ENCODE results near the gene KLF3. TPM values are rescaled to one million over a fixed set of nuclear protein-coding genes. Genes with fewer than 3 reads are reported as not detected.

The KLF3 gene
- total RNA-seq, 2 experiments from 2014 or later: 8.1 to 8.3 TPM

DNA sequence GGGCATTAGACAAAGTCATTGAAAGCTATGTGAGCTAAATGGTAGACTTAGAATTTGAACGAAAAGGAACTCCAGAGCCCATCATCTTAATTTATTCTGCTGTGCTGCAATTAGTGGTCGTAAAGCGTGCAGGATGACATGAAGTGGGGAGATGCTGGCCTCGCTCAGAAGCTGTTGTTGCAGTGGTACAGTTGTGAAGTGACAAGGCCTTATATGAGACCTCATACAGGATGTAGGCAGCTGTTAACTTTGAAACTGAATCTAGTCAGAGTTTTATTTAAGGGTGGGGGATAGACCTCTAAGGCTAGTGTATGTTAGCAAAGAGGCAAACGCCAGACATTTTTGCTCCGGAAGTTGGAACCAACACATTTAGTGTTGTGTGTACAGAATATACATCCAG lies 13.4 kb downstream of the KLF3 start:
- H3K4me3 Mint-ChIP-seq: no peak overlapping the region

DNA sequence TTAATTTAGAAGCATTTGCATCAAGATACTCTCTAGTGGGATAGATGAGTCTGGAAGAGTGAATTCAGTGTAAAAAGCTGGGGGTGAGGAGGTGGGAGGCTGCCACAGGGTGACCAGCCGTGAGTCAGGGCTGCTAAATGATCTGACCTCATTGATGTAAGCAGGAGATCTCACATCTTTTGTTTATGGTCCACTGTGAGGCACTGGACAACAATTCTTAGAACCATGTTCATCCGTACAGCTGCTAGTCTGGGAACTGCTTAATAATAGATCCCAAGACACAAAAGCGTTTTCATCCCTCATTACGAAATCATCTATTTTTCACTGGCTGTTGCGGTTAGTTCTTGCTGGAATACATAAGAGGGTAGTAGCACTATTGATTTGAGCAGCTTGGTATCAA lies 14.1 kb downstream of the KLF3 start:
- H3K27ac Mint-ChIP-seq: no peak overlapping the region
- POLR2A ChIA-PET: no interaction called here
- H3K36me3 Mint-ChIP-seq (ENCODE audit: low read depth): peaks cover 13% of the 10 kb centered on the region

More for the DNA sequence above, 13.4 kb downstream of the KLF3 start:
- H3K27me3 Mint-ChIP-seq (ENCODE audit: low read depth): no peaks in the 10 kb centered on the region
- ATAC-seq: no peak
- no peak overlapping the region for H3K27ac Mint-ChIP-seq
- CTCF ChIA-PET: interaction anchor here (0.8 to 6.1 kb wide), 4 partner anchors 10 to 498 kb away, joined by 3 to 192 read pairs (median 75); no protein-coding TSS in a partner anchor
- POLR2A ChIA-PET: interaction anchor here (1.6 kb wide), 1 partner anchor 497 kb away, joined by 3 read pairs; no protein-coding TSS in a partner anchor
- DNase-seq: no peak
- H3K9me3 Mint-ChIP-seq (ENCODE audit: insufficient read depth): no peaks in the 10 kb centered on the region
- H3K4me1 Mint-ChIP-seq (ENCODE audit: low read depth): peaks cover 41% of the 10 kb centered on the region
- peaks cover 13% of the 10 kb centered on the region for H3K36me3 Mint-ChIP-seq (ENCODE audit: low read depth)

DNA sequence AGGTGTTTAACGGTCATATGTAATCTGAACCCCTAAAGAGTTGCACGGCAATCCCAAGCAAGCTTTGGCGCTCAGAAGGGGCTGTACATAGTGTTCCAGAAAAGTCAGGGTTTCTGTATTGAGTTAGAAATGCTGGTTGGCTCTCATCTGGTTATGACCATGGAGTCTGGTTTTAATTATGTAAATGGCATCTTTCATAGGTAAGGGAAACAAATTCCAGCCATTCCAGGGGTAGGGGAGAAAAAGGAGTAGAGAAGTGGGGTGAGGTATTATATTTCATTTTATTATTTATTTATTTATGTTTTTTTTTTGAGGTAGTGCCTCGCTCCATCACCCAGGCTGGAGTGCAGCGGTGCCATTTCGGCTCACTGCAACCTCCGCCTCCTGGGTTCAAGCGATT lies 15.9 kb downstream of the KLF3 start:
- Mint-ChIP-seq H3K4me3 (no peak overlapping the region), H3K36me3 (ENCODE audit: low read depth) (peaks cover 13% of the 10 kb centered on the region), H3K27ac (no peak overlapping the region), H3K4me1 (ENCODE audit: low read depth) (peaks cover 37% of the 10 kb centered on the region), H3K27me3 (ENCODE audit: low read depth) (no peaks in the 10 kb centered on the region), H3K9me3 (ENCODE audit: insufficient read depth) (no peaks in the 10 kb centered on the region)
- CTCF ChIA-PET: no interaction called here
- ATAC-seq (no peak), DNase-seq (no peak)
- POLR2A ChIA-PET: no interaction called here

More for the DNA sequence above, 14.1 kb downstream of the KLF3 start:
- DNase-seq (no peak), ATAC-seq (no peak)
- CTCF ChIA-PET: interaction anchor here (0.8 to 6.1 kb wide), 4 partner anchors 11 to 499 kb away, joined by 3 to 192 read pairs (median 75); no protein-coding TSS in a partner anchor
- peaks cover 38% of the 10 kb centered on the region for H3K4me1 Mint-ChIP-seq (ENCODE audit: low read depth)
- no peaks in the 10 kb centered on the region for H3K9me3 Mint-ChIP-seq (ENCODE audit: insufficient read depth)
- no peak overlapping the region for H3K4me3 Mint-ChIP-seq
- no peaks in the 10 kb centered on the region for H3K27me3 Mint-ChIP-seq (ENCODE audit: low read depth)

DNA sequence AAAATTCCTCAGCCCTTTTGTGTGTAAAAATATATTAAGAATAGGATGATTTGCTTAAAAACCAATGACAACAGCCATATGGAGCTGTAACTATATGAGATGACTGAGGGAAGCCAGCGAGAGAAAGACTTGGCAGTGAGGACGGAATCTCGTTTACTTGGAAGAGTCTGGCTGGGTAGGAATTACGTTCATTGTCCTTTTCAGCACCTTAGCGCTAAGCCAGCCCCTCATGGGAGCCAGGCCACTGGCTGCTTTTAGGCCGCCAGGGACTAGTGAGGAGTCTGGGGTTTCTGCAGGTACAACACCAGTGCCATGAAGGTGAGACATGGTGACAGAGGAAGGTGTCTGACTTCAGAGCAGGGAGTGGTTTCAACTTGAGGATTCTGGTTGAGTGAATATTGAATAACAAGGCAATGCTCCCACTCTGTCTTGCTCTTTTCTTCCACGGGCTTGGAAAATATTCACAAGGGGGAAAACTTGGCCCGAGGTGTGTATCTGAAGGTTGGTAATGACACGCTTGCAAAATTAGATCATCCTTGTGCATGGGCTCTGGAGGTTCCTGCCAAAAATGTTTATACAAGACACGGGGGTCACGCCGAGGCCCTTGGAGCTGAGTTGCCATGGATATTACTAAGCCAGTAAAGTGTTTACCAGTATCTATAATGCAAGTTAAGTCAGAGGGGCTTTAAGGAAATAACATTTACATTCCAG lies 17.4 kb downstream of the KLF3 start:
- no peaks in the 10 kb centered on the region for H3K9me3 Mint-ChIP-seq (ENCODE audit: insufficient read depth)
- DNase-seq: no peak
- no peak overlapping the region for H3K27ac Mint-ChIP-seq
- ChIA-PET POLR2A (no interaction called here), CTCF (interaction anchor here (1.1 to 1.7 kb wide), 3 partner anchors 152 to 501 kb away, joined by 3 to 4 read pairs (median 4); no protein-coding TSS in a partner anchor)
- H3K4me3 Mint-ChIP-seq: no peak overlapping the region
- peaks cover 13% of the 10 kb centered on the region for H3K36me3 Mint-ChIP-seq (ENCODE audit: low read depth)
- H3K27me3 Mint-ChIP-seq (ENCODE audit: low read depth): no peaks in the 10 kb centered on the region
- no peak for ATAC-seq
- H3K4me1 Mint-ChIP-seq (ENCODE audit: low read depth): peaks cover 35% of the 10 kb centered on the region

DNA sequence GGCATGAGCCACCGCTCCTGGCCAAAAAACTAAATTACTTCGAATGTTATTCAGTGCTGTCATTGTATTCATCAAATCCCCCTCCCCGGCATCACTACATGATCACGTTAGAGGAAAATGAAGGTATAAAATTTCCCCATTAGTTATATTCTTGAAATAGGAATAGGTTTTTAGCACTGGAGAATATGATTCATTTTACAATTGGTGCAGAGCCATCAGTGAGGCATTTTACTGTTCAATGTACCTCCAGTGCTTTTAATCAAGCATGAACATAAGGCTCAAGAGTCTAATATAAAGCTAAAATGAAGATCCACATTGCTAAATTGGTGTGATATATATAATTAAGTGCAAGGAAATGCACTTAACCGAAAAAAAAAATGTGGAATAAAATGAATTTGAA lies 18.3 kb downstream of the KLF3 start:
- Mint-ChIP-seq H3K4me1 (ENCODE audit: low read depth) (peaks cover 36% of the 10 kb centered on the region), H3K4me3 (no peak overlapping the region), H3K27ac (no peak overlapping the region), H3K36me3 (ENCODE audit: low read depth) (peaks cover 13% of the 10 kb centered on the region), H3K27me3 (ENCODE audit: low read depth) (no peaks in the 10 kb centered on the region), H3K9me3 (ENCODE audit: insufficient read depth) (no peaks in the 10 kb centered on the region)
- DNase-seq (no peak), ATAC-seq (no peak)
- POLR2A ChIA-PET: no interaction called here
- CTCF ChIA-PET: interaction anchor here (1.7 kb wide), 1 partner anchor 502 kb away, joined by 4 read pairs; no protein-coding TSS in a partner anchor

DNA sequence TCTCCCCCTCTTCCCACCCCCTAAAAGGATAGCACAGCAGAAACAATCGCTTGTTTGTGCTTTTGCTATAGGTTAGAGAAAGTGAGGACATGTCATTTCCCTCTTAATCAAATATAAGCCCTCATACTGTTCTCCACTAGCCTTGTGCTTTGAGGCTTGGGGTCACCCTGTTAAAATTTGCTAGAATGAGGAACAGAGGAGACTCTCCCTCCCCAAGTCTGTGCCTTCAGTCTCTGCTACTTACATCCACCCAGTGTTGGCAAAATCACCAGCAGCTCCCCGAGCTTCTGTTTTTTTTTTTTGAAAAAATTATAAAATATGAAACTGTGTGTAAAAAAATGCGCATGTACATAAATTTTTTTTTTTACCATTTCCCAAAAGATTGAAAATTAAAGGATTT lies 19.3 kb downstream of the KLF3 start:
- DNase-seq (no peak), ATAC-seq (no peak)
- no peaks in the 10 kb centered on the region for H3K9me3 Mint-ChIP-seq (ENCODE audit: insufficient read depth)
- H3K4me1 Mint-ChIP-seq (ENCODE audit: low read depth): peaks cover 39% of the 10 kb centered on the region
- ChIA-PET CTCF (interaction anchor here (1.3 to 1.7 kb wide), 3 partner anchors 177 to 503 kb away, joined by 3 to 5 read pairs (median 4); no protein-coding TSS in a partner anchor), POLR2A (interaction anchor here (0.6 kb wide), 1 partner anchor 185 kb away, joined by 7 read pairs; no protein-coding TSS in a partner anchor)
- no peak overlapping the region for H3K4me3 Mint-ChIP-seq
- no peak overlapping the region for H3K27ac Mint-ChIP-seq
- H3K27me3 Mint-ChIP-seq (ENCODE audit: low read depth): no peaks in the 10 kb centered on the region
- H3K36me3 Mint-ChIP-seq (ENCODE audit: low read depth): peaks cover 16% of the 10 kb centered on the region

DNA sequence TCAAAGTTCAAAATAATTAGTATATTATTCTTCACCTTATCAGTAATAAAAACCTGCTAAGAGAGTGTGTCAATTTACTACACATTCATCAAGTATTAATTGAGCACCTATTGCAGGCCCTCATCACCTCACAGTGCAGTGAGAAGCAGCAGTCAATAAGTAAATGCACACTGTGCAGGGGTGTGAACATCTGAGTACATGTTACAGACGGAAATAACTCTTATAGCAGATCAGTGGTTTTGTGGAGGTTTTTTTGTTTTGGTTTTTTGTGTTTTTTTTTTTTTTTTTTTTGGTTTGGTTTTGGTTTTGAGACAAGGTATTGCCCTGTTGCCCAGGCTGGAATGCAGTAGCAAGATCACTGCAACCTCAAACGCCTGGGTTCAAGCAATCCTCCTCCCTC lies 20.3 kb downstream of the KLF3 start:
- H3K4me3 Mint-ChIP-seq: no peak overlapping the region
- H3K9me3 Mint-ChIP-seq (ENCODE audit: insufficient read depth): no peaks in the 10 kb centered on the region
- H3K27ac Mint-ChIP-seq: peak overlapping the region; percentile 39
- DNase-seq (no peak), ATAC-seq (peak; percentile 85)
- H3K4me1 Mint-ChIP-seq (ENCODE audit: low read depth): peaks cover 44% of the 10 kb centered on the region
- ChIA-PET CTCF (interaction anchor here (0.9 to 1.4 kb wide), 4 partner anchors 9 to 504 kb away, joined by 3 to 5 read pairs (median 4); no protein-coding TSS in a partner anchor), POLR2A (no interaction called here)
- peaks cover 26% of the 10 kb centered on the region for H3K36me3 Mint-ChIP-seq (ENCODE audit: low read depth)
- H3K27me3 Mint-ChIP-seq (ENCODE audit: low read depth): no peaks in the 10 kb centered on the region

DNA sequence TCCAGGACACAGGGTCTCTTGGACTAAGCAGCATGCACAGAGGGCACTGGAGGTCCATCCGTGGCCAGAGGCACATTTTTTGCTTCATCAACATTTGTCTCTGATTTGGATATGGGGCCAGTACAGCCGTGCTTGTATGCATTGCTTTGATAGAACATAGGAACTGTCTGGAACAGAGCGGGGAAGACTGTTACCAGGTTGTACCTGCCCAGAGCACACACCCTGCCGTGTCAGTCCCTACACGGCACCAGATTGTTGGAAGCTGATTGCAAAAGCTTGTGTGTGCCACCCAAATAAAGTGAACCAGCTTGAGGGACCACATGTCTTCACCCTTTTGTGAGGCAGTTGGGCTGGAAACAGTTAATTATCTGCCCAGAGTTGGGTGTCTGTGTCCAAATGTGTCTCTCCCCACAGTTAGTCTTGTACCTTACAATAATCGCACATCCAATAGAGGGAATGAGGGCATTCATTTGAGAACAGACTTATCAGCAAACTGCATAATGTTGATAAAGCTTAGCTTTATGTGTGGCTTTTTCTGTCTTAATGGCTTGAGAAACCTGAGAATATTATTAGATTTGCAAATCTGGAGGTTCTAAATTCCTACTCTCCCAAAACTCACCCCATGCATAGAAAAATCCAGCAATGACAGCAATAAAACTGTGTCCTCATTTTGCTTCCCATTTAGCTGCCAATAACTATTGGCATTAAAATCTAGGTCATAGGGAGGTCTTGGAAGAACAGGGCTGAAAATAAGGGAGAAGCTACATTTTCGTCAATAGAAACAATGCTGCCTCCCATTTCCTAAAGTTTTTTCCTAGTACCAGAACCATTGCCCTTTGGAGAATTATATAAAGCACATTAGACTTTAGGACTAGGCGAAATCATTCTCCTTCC lies 21.2 kb downstream of the KLF3 start:
- Mint-ChIP-seq H3K27me3 (ENCODE audit: low read depth) (no peaks in the 10 kb centered on the region), H3K9me3 (ENCODE audit: insufficient read depth) (no peaks in the 10 kb centered on the region), H3K4me3 (no peak overlapping the region), H3K27ac (no peak overlapping the region), H3K4me1 (ENCODE audit: low read depth) (peaks cover 44% of the 10 kb centered on the region), H3K36me3 (ENCODE audit: low read depth) (peaks cover 33% of the 10 kb centered on the region)
- POLR2A ChIA-PET: no interaction called here
- CTCF ChIA-PET: interaction anchor here (0.7 to 1.4 kb wide), 5 partner anchors 10 to 506 kb away, joined by 3 to 6 read pairs (median 3); no protein-coding TSS in a partner anchor
- DNase-seq (no peak), ATAC-seq (no peak)

DNA sequence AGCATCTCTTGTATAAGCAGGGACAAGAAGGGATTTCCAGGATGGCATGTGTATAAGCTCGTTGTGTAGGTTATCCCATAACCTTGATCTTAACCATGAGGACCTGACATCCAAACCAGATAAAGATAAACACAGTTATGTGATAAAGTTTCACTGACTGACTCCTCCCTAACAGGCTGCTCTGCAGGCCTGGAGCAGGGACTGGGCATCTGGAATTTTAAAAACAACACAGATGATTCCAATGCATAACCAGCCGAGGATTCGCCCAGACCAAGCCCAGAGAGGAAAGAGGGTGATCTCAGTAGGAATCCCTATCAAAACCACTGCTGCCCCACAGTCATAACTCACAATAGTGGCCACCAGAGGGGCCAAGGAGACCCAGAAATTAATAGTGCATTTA lies 22.7 kb downstream of the KLF3 start:
- H3K36me3 Mint-ChIP-seq (ENCODE audit: low read depth): peaks cover 32% of the 10 kb centered on the region

DNA sequence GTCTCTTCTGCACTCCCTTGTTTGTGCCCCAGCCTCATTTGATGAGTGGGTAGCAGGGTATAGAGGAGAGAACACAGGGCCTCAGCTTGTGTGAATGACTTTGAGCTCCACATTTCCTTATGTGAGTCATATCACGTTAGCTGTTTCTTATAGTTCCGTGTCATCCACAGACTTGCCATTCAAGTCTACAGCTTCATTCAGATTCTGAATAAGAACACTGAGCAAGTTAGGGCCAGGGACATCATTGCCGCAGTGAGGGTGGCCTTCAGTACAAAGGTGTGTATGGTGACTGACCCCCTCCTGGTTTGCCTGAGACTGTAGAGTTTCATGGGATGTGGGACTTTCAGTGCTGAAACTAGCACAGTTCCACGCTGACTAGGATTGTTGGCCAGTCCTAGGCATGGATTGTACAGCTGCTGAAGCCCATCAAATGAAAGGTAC lies 23.6 kb downstream of the KLF3 start:
- H3K4me1 Mint-ChIP-seq (ENCODE audit: low read depth): peaks cover 43% of the 10 kb centered on the region
- peaks cover 29% of the 10 kb centered on the region for H3K36me3 Mint-ChIP-seq (ENCODE audit: low read depth)

More for the DNA sequence above, 22.7 kb downstream of the KLF3 start:
- no peaks in the 10 kb centered on the region for H3K9me3 Mint-ChIP-seq (ENCODE audit: insufficient read depth)
- H3K27ac Mint-ChIP-seq: no peak overlapping the region
- CTCF ChIA-PET: interaction anchor here (1.1 kb wide), 1 partner anchor 507 kb away, joined by 7 read pairs; no protein-coding TSS in a partner anchor
- no peak for DNase-seq
- no peak for ATAC-seq
- POLR2A ChIA-PET: no interaction called here
- no peak overlapping the region for H3K4me3 Mint-ChIP-seq
- peaks cover 44% of the 10 kb centered on the region for H3K4me1 Mint-ChIP-seq (ENCODE audit: low read depth)
- no peaks in the 10 kb centered on the region for H3K27me3 Mint-ChIP-seq (ENCODE audit: low read depth)

DNA sequence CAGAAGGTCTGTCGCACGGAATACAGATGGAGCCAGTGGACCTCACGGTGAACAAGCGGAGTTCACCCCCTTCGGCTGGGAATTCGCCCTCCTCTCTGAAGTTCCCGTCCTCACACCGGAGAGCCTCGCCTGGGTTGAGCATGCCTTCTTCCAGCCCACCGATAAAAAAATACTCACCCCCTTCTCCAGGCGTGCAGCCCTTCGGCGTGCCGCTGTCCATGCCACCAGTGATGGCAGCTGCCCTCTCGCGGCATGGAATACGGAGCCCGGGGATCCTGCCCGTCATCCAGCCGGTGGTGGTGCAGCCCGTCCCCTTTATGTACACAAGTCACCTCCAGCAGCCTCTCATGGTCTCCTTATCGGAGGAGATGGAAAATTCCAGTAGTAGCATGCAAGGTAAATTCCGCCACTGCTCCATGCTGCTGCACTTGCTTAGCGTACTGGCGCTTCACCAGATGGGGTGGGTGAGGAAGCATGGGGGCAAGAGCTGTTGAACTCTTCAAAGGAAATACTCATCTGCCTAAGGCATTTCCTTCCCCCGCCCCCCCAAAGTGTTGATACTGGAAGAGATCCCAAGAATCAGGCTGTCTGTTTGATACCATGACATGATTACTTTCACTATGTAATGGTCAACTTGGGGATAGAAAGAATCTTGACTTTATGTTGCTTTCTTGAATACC lies 24.8 kb downstream of the KLF3 start:
- CTCF ChIA-PET: interaction anchor here (1.5 kb wide), 1 partner anchor 509 kb away, joined by 3 read pairs; no protein-coding TSS in a partner anchor
- H3K27ac Mint-ChIP-seq: no peak overlapping the region
- no peak for ATAC-seq
- peaks cover 34% of the 10 kb centered on the region for H3K4me1 Mint-ChIP-seq (ENCODE audit: low read depth)
- no peaks in the 10 kb centered on the region for H3K9me3 Mint-ChIP-seq (ENCODE audit: insufficient read depth)
- H3K27me3 Mint-ChIP-seq (ENCODE audit: low read depth): no peaks in the 10 kb centered on the region
- POLR2A ChIA-PET: no interaction called here
- peaks cover 29% of the 10 kb centered on the region for H3K36me3 Mint-ChIP-seq (ENCODE audit: low read depth)
- DNase-seq: no peak
- H3K4me3 Mint-ChIP-seq: no peak overlapping the region

More for the DNA sequence above, 23.6 kb downstream of the KLF3 start:
- no peaks in the 10 kb centered on the region for H3K27me3 Mint-ChIP-seq (ENCODE audit: low read depth)
- no peak overlapping the region for H3K27ac Mint-ChIP-seq
- ChIA-PET POLR2A (interaction anchor here (0.6 kb wide), 1 partner anchor 147 kb away, joined by 4 read pairs; no protein-coding TSS in a partner anchor), CTCF (interaction anchor here (0.6 to 1.1 kb wide), 7 partner anchors 11 to 508 kb away, joined by 3 to 7 read pairs (median 3); partner anchors contain the start of genes TLR10 and TLR6)
- no peak overlapping the region for H3K4me3 Mint-ChIP-seq
- DNase-seq: no peak
- H3K9me3 Mint-ChIP-seq (ENCODE audit: insufficient read depth): no peaks in the 10 kb centered on the region
- ATAC-seq: no peak

All from activated CD8-positive, alpha-beta T cell treated with anti-CD3 and anti-CD28 coated beads, Interleukin-2, amount 10 ng/mL, durations not matched to agents 7 days and 5 days (primary cell).